Glutamatergic neuron (in vitro differentiated cells): Measurements from ENCODE around the gene SEMA3A. TPM values are rescaled to one million over a fixed set of nuclear protein-coding genes. Genes with fewer than 3 reads are reported as not detected.

Experiments
- DNase-seq: peaks from one replicate; pipeline ENCODE4 v3.0.0; 2022
- H3K27ac Mint-ChIP-seq: one replicate; pipeline ENCODE4 v1.8.0; 2020; ENCODE audit warnings: mild to moderate bottlenecking, mixed read lengths, inconsistent platforms; ENCODE audit not compliant: unreplicated experiment
- H3K27me3 Mint-ChIP-seq: one replicate; pipeline ENCODE4 v1.8.0; 2020; ENCODE audit warnings: mild to moderate bottlenecking, moderate library complexity, mixed read lengths, inconsistent platforms; ENCODE audit not compliant: unreplicated experiment
- H3K36me3 Mint-ChIP-seq: one replicate; pipeline ENCODE4 v1.8.0; 2020; ENCODE audit warnings: mild to moderate bottlenecking, mixed read lengths, inconsistent platforms; ENCODE audit not compliant: unreplicated experiment
- H3K4me1 Mint-ChIP-seq: one replicate; pipeline ENCODE4 v1.8.0; 2020; ENCODE audit warnings: mild to moderate bottlenecking, low read depth, mixed read lengths, inconsistent platforms; ENCODE audit not compliant: unreplicated experiment
- H3K4me3 Mint-ChIP-seq: one replicate; pipeline ENCODE4 v1.8.0; 2020; ENCODE audit warnings: mild to moderate bottlenecking, mixed read lengths, inconsistent platforms; ENCODE audit not compliant: unreplicated experiment
- H3K9me3 Mint-ChIP-seq: one replicate; pipeline ENCODE4 v1.8.0; 2020; ENCODE audit warnings: mild to moderate bottlenecking, moderate library complexity, mixed read lengths, inconsistent platforms; ENCODE audit not compliant: unreplicated experiment
- CTCF ChIP-seq: fragments of 200-600 bp; sonication (generic); IDR thresholded peaks from one replicate; pipeline ENCODE4 v1.5.0; 2021; ENCODE audit not compliant: partially characterized antibody, unreplicated experiment
- total RNA-seq: library from RNA; stranded (reverse); fragmentation: NEBNext Ultra II Directional; extraction: Animal tissue kit (Norgen Biotek cat#: 25700); gene quantifications from one replicate; pipeline ENCODE4 v1.2.1, GENCODE V29; 2021; ENCODE audit not compliant: unreplicated experiment

SEMA3A gene
- total RNA-seq, 1 donor from 2014 or later = 16.3 TPM

- H3K4me3 Mint-ChIP-seq = no peak overlapping the region
Observed at GRCh38 chr7:83921941-83922607, 272.5 kb downstream of the SEMA3A start.

DNA sequence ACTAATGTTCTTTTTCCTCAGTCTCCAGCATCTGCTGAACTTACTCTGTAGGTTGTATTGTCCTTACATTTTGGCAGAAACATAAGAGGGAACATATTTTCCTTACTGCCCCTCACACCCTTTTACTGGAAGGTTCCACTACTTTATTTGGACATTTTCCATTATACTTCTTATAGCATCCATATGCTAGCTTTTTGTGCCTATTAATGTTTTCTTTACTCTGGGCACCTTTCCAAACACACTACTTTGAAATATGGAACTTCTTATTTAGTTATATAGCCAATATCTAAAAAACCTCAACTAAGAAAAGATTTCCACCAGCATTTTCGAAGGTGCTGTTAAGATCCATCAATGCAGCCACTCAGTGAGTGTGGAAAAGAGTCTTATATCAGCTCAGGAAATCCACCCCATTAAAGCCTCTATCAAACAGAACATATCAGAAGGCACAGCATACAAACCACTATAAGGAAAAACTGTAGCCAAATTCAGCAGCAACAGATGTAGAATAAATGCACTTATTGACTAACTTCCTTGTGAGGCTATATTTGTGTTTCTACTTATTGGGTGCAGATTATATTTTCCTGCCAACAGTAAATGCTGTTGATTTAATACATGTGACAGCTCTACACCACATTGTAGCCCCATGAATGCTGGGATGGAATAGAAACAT, 273.2 kb downstream of the SEMA3A start:
- DNase-seq = no peak
- Mint-ChIP-seq H3K4me1 (peaks cover 33% of the 10 kb centered on the region), H3K4me3 (no peak overlapping the region), H3K9me3 (peaks cover 2% of the 10 kb centered on the region), H3K27ac (peak overlapping the region; percentile 74), H3K27me3 (no peaks in the 10 kb centered on the region), H3K36me3 (no peaks in the 10 kb centered on the region)
- no peak for TF ChIP-seq CTCF

More at GRCh38 chr7:83921941-83922607, 272.5 kb downstream of the SEMA3A start:
- Mint-ChIP-seq H3K36me3 (no peaks in the 10 kb centered on the region), H3K4me1 (peaks cover 27% of the 10 kb centered on the region), H3K9me3 (peaks cover 2% of the 10 kb centered on the region), H3K27ac (peak overlapping the region; percentile 74), H3K27me3 (no peaks in the 10 kb centered on the region)
- no peak for DNase-seq
- no peak for TF ChIP-seq CTCF

- TF ChIP-seq CTCF = no peak
- peak overlapping the region; percentile 14 for H3K27ac Mint-ChIP-seq
- peaks cover 35% of the 10 kb centered on the region for H3K4me1 Mint-ChIP-seq
- H3K27me3 Mint-ChIP-seq = no peaks in the 10 kb centered on the region
- no peak overlapping the region for H3K4me3 Mint-ChIP-seq
- peaks cover 2% of the 10 kb centered on the region for H3K9me3 Mint-ChIP-seq
- no peaks in the 10 kb centered on the region for H3K36me3 Mint-ChIP-seq
- DNase-seq = no peak
Observed at GRCh38 chr7:83918142-83918541, 276.4 kb downstream of the SEMA3A start.

DNA sequence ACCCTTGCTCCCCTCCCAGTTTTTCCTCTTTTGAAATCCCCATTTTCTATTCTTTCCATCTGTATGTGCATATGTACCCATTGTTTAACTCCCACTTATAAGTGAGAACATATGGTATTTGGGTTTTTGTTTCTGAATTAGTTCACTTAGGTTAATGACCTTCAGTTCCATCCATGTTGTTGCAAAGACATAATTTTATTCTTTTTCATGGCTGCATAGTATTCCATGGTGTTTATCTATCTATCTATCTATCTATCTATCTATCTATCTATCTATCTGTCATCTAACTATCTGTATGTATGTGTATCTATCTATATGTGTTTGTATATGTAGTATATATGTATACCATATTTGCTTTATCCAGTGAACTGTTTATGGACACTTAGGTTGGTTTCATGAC, 281.4 kb downstream of the SEMA3A start:
- Mint-ChIP-seq H3K27me3 (no peaks in the 10 kb centered on the region), H3K4me1 (peaks cover 14% of the 10 kb centered on the region), H3K9me3 (peaks cover 2% of the 10 kb centered on the region), H3K4me3 (no peak overlapping the region), H3K27ac (no peak overlapping the region), H3K36me3 (no peaks in the 10 kb centered on the region)
- TF ChIP-seq CTCF = no peak
- no peak for DNase-seq

GRCh38 chr7:83908526-83908925, 286.1 kb downstream of the SEMA3A start:
- Mint-ChIP-seq H3K4me1 (no peaks in the 10 kb centered on the region), H3K27ac (no peak overlapping the region), H3K36me3 (no peaks in the 10 kb centered on the region), H3K9me3 (no peaks in the 10 kb centered on the region), H3K4me3 (no peak overlapping the region), H3K27me3 (no peaks in the 10 kb centered on the region)
- no peak for TF ChIP-seq CTCF
- no peak for DNase-seq
